Stimulated activated CD8-positive, alpha-beta memory T cell treated with anti-CD3 and anti-CD28 coated beads, Interleukin-12 subunit alpha, Interleukin-12 subunit beta, amount 100 ng/mL, for 1 hour (primary cell): Measurements from ENCODE around the gene CDYL.

ENCODE experiments used
- DNase-seq: peaks from one replicate; pipeline ENCODE4 v3.0.0-alpha.2; 2020; ENCODE audit warnings: low read depth

The CDYL gene

DNA sequence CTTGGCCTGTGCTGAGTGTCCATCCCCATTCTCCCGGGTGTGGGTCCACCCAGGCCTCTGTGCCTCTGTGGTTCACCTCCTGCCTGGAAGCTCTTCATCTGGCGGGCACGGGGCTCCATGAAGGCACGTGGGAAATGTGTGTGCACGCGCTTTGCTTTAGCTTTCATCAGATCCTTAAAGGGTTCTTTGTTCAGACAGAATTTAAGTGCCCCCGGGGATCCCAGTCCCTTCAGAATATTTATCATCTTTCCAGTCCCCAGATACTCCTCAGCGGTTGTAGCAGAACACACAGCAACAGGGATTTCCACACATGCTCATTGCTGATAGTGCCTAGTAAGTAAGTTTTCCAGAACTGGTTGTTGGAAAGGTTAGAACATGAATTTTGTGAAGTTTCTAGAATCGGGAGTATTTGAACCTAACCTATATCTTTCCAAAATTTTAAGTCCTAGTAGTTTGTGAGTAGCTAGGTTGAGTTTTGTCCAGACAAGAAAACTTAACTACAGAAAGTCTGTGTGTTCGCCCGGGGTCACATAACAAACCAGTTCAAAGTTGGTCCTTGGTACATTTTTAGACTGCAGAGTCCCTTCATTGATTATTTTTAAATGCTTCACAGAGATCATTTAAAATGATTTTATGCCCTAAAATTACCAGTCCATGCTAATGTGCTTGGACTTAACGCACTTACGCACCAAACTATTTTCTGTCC, 159.9 kb downstream of the CDYL start:
- DNase-seq, result no peak

DNA sequence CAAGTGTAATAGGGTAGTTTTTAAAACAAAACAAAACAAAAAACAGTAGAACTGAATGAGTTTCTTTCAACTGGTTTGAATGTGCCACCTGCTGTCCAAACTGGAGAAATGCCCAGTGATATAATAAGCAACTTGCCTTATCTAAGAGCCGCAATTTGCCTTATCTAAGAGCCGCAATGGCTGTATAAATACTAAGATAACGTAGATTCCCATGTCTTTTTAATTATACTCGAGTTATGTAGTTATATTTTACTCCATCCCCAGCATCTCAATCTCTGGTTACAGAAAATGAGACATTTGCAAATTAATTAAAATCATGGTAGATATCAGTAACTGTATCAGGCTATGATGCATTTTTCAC, 160.5 kb downstream of the CDYL start:
- no peak for DNase-seq

- DNase-seq, result no peak
Measured at GRCh38 chr6:4937414-4937813, 161.2 kb downstream of the CDYL start.

- DNase-seq, result no peak
Measured at GRCh38 chr6:4939241-4939640, 163.0 kb downstream of the CDYL start.

- DNase-seq, result no peak
Measured at GRCh38 chr6:4940416-4940815, 164.2 kb downstream of the CDYL start.

DNA sequence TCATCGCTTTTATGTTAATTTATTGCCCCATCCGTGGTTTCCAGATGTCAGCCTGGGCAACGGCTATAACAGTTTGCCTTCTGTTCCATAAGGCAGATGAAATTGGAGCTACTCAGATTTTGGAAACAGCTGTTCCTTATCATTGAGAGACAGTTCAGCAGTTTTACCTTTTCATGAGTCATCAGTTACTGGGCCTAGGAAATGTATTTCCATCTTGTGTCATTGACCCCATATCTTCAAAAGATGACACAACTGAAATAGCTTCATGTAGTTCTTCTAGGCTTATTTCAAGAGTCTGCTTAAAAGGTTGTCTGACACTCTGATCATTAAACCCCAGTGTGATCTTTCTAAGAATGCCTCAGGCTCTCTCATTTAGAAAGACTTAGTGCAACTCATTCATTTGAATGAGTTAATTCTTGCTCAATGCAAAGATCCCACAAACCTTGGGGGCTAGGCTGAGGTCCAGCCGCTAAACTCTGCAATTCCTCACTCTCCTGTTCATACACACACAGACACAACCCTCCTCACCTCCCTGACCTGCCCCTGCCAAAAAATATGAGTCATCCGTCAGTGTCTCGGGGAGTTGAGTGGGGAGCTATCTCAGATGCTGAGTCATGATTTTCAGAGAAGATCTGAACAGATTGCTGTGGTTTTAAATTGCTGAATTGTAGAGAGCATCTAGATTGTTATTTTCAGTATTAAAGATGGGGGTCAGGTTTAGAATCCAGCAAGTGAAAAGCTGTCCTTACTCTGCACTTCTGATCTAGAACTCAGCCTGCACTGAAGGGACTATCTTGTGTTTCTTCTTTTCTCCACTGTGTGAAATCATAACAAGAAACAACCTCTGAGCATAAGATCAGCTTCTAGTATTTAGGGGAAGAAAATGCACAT, 165.8 kb downstream of the CDYL start:
- no peak for DNase-seq

GRCh38 chr6:4942673-4943009, 166.4 kb downstream of the CDYL start:
- no peak for DNase-seq

GRCh38 chr6:4943716-4944115, 167.5 kb downstream of the CDYL start:
- DNase-seq, result no peak

DNA sequence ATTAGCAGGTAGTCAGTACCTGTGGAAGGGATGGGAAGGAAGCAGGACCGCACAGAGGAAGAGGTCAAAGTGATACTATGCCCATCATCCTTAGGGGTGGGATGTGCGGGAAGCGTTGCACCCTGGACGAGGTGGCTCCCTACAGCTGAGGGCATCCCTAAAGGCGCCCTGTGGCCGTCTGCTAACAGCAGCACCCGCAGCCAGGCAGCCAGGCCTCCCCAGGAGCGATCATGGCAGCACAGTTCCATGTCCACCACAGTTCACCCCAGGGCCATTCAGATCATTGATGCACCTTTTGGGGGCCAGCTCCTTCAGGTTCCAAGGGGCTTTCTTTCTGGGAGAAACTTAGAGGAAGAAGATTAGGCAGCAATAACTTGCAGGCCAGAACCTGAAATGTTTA, 168.1 kb downstream of the CDYL start:
- no peak for DNase-seq

DNA sequence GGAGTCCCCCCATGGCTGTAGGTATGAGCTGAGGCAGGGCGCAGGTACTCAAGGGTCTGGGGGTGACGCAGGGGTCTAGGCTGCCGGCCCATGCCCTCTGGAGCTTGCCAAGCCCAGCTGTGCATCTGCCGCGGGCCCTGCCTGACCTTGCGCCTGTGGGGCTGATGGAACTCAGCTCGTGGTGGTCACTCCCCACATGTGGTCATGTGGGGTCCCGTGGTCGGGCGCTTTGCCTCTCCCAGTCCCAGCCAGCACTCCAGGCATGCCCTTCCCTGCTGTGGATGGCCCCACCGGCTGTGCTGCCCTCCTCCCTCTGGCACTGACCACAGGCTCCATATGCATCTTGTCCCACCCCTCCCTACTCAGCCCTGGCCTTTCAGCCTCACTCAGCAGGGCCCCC, 170.3 kb downstream of the CDYL start:
- DNase-seq, result no peak

DNA sequence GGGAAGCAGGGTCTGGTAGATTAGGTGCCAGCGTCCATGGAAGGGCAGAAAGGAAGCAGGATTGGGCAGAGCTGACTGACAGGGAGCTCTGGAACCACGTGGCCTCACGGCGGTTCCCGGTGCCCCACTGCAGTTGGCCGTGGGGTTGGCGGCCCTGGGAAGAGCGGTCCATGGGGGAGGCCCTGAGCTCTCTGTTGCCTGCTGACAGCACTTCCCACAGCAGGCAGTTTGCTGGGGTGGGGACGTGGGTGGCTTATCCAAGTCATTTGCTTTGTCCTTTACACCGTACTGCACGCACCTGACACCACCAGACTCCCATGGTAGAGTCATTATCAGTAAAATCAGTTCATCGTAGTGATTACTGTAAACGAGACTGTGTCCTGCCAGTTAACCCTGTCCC, 171.5 kb downstream of the CDYL start:
- no peak for DNase-seq

DNA sequence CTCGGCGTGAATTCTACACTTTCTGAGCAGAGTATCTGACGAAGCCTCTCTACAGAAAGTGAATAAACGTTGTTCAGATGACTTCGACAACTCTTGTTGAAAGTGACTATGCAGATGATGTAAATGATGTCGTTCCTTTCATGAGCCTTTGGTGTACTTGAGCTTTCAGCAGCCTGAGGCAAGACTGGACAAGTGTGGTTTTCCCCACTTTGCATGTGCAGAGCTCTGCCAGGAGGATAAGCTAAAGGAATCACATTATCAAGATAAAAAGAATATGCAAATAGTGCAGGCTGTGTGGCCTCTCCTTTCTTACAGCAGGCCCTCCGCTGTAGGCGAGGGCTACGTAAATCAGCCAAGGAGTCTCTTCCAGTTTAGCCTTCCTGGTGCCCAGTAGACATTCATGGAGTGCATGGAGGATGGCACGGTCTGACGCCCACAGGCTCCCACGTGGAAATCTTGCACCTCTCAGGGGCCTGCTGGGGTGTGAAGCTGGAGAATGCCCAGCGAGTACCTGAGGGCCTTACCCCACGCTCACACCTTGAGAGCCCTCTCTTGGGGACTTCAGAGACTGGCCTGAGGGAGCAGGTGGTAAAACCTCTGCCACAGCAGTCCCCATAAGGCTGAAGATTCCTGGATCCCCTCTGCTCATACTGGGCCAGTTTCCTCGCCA, 172.7 kb downstream of the CDYL start:
- DNase-seq, result no peak

- DNase-seq, result no peak
Measured at GRCh38 chr6:4950076-4950475, 173.9 kb downstream of the CDYL start.

- DNase-seq, result no peak
Measured at GRCh38 chr6:4950836-4951533, 174.8 kb downstream of the CDYL start.

GRCh38 chr6:4953440-4953839, 177.2 kb downstream of the CDYL start:
- no peak for DNase-seq

DNA sequence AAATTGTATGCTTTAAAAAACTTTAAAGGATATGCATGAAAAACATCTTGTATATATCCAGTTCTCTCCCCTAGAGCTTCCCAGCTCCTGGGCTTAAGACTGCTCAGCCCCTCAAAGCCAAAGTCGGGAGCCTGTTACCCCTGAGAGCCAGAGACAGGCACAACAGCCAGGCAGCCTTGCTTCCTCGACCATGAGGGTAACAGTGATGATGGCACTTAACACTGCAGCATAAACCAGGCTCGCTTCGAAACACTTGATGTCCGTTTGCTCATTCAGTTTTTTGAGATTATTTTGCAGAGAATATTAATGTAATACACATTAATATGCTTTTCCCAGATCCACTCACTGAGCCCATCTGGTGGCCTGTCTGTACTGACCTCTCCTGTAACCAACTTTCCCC, 180.4 kb downstream of the CDYL start:
- no peak for DNase-seq

- no peak for DNase-seq
Measured at GRCh38 chr6:4957521-4958231, 181.5 kb downstream of the CDYL start.

- no peak for DNase-seq
Measured at GRCh38 chr6:4958624-4959023, 182.4 kb downstream of the CDYL start.

DNA sequence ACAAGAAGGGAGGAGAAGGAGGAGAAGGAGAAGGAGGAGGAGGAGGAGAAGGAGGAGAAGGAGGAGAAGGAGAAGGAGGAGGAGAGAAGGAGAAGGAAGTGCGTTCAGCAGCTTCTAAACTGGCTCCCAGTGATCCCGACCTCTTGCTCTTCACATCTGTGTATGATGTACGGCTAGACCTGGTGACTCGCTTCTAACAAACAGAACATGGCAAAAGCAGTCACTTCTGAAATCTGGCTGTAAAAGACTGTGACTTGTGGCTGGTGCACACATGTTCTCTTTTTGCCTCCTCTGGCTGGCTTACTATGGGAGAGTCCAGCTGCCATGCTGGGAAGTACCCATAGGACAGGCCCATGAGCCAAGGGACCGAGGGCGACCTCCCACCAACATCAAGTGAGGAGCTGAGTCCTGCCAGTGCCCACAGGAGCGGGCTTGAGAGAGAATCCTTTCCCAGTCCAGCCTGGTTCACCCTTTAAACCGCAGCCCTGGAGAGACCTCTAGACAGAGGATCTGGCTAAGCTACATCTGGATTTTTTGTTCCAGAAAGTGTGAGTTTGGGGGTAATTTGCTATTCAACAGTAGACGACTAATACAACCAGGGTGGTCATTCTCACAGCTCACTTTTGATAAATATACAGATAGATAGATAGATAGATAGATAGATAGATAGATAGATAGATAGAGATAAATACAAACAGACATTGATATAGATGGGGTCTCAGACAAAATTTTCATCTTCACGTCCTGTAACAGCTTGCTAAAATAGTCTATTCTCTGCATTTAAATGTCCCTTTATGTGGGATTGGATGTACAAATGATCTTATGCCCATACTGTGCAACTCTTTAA, 185.3 kb downstream of the CDYL start:
- no peak for DNase-seq

GRCh38 chr6:4962905-4963304, 186.7 kb downstream of the CDYL start:
- DNase-seq, result no peak
